Effector memory CD8-positive, alpha-beta T cell (primary cell): ENCODE results near the gene SYNE1.

Experiments used
- ATAC-seq: fragments of 150-1000 bp; cut with Tn5 transposase; replicated peaks from 2 replicates; pipeline ENCODE4 v1.10.0; 2021; ENCODE audit warnings: mild to moderate bottlenecking, moderate library complexity
- DNase-seq, 3 experiments: peaks; one replicate each; pipeline ENCODE4 v3.0.0; 2021
- H3K27ac Mint-ChIP-seq, 2 donors: one replicate each; pipeline ENCODE4 v1.8.0; 2022; ENCODE audit warnings: mild to moderate bottlenecking in 2 of 2, mixed read lengths in 2 of 2, moderate library complexity in 2 of 2
- H3K27me3 Mint-ChIP-seq, 2 donors: one replicate each; pipeline ENCODE4 v1.8.0; 2022; ENCODE audit warnings: mixed read lengths in 2 of 2
- H3K36me3 Mint-ChIP-seq: one replicate; pipeline ENCODE4 v1.8.0; 2022; ENCODE audit warnings: mild to moderate bottlenecking, moderate library complexity, mixed read lengths; ENCODE audit not compliant: insufficient read depth
- H3K4me1 Mint-ChIP-seq, 2 donors: one replicate each; pipeline ENCODE4 v1.8.0; 2022; ENCODE audit warnings: low read depth in 2 of 2, mixed read lengths in 2 of 2
- H3K4me3 Mint-ChIP-seq, 2 donors: one replicate each; pipeline ENCODE4 v1.8.0; 2022; ENCODE audit warnings: mild to moderate bottlenecking in 2 of 2, mixed read lengths in 2 of 2, moderate library complexity in 2 of 2
- H3K9me3 Mint-ChIP-seq, 2 donors: one replicate each; pipeline ENCODE4 v1.8.0; 2022; ENCODE audit warnings: mixed read lengths in 2 of 2

Gene SYNE1

GRCh38 chr6:152603911-152604310 is 33.3 kb downstream of the SYNE1 start:
- peak overlapping the region in 1 of 2 donors; percentile 36 for H3K27ac Mint-ChIP-seq
- H3K4me1 Mint-ChIP-seq: peaks cover 22 to 38% of the 10 kb centered on the region in 2 donors
- no peaks in the 10 kb centered on the region for H3K9me3 Mint-ChIP-seq
- H3K4me3 Mint-ChIP-seq: no peak overlapping the region
- no peaks in the 10 kb centered on the region for H3K36me3 Mint-ChIP-seq
- DNase-seq (no peak), ATAC-seq (no peak)
- no peaks in the 10 kb centered on the region for H3K27me3 Mint-ChIP-seq

- ATAC-seq (no peak), DNase-seq (no peak)
- Mint-ChIP-seq H3K36me3 (no peaks in the 10 kb centered on the region), H3K4me1 (peaks cover 20 to 42% of the 10 kb centered on the region in 2 donors), H3K4me3 (no peak overlapping the region), H3K9me3 (no peaks in the 10 kb centered on the region), H3K27me3 (no peaks in the 10 kb centered on the region), H3K27ac (no peak overlapping the region)
Measured at GRCh38 chr6:152600022-152600421, 37.1 kb downstream of the SYNE1 start.

GRCh38 chr6:152598901-152599537 is 38.1 kb downstream of the SYNE1 start:
- H3K27ac Mint-ChIP-seq: no peak overlapping the region
- no peaks in the 10 kb centered on the region for H3K36me3 Mint-ChIP-seq
- H3K4me3 Mint-ChIP-seq: no peak overlapping the region
- H3K9me3 Mint-ChIP-seq: no peaks in the 10 kb centered on the region
- ATAC-seq (no peak), DNase-seq (no peak)
- peaks cover 22 to 44% of the 10 kb centered on the region in 2 donors for H3K4me1 Mint-ChIP-seq
- no peaks in the 10 kb centered on the region for H3K27me3 Mint-ChIP-seq

- Mint-ChIP-seq H3K9me3 (no peaks in the 10 kb centered on the region), H3K27ac (no peak overlapping the region), H3K4me3 (no peak overlapping the region), H3K27me3 (no peaks in the 10 kb centered on the region), H3K36me3 (no peaks in the 10 kb centered on the region), H3K4me1 (peaks cover 22 to 49% of the 10 kb centered on the region in 2 donors)
- ATAC-seq: no peak
- DNase-seq: no peak
Measured at GRCh38 chr6:152598421-152598820, 38.7 kb downstream of the SYNE1 start.

GRCh38 chr6:152596726-152597125 is 40.4 kb downstream of the SYNE1 start:
- no peaks in the 10 kb centered on the region for H3K27me3 Mint-ChIP-seq
- no peak overlapping the region for H3K4me3 Mint-ChIP-seq
- no peak for ATAC-seq
- H3K27ac Mint-ChIP-seq: no peak overlapping the region
- DNase-seq: no peak
- H3K4me1 Mint-ChIP-seq: peaks cover 18 to 55% of the 10 kb centered on the region in 2 donors
- H3K36me3 Mint-ChIP-seq: peaks cover 3% of the 10 kb centered on the region
- peaks cover 0 to 1% of the 10 kb centered on the region in 2 donors for H3K9me3 Mint-ChIP-seq

- H3K4me3 Mint-ChIP-seq: no peak overlapping the region
- H3K27me3 Mint-ChIP-seq: no peaks in the 10 kb centered on the region
- H3K9me3 Mint-ChIP-seq: peaks cover 0 to 1% of the 10 kb centered on the region in 2 donors
- H3K4me1 Mint-ChIP-seq: peaks cover 14 to 60% of the 10 kb centered on the region in 2 donors
- DNase-seq (no peak), ATAC-seq (no peak)
- H3K36me3 Mint-ChIP-seq: peaks cover 3% of the 10 kb centered on the region
- no peak overlapping the region for H3K27ac Mint-ChIP-seq
Measured at GRCh38 chr6:152595499-152595898, 41.7 kb downstream of the SYNE1 start.

GRCh38 chr6:152594701-152595100 is 42.5 kb downstream of the SYNE1 start:
- peak overlapping the region in 1 of 2 donors; percentile 16 for H3K27ac Mint-ChIP-seq
- H3K36me3 Mint-ChIP-seq: peaks cover 3% of the 10 kb centered on the region
- H3K4me1 Mint-ChIP-seq: peaks cover 13 to 57% of the 10 kb centered on the region in 2 donors
- H3K4me3 Mint-ChIP-seq: no peak overlapping the region
- ATAC-seq: no peak
- DNase-seq: no peak
- peaks cover 0 to 1% of the 10 kb centered on the region in 2 donors for H3K9me3 Mint-ChIP-seq
- no peaks in the 10 kb centered on the region for H3K27me3 Mint-ChIP-seq

GRCh38 chr6:152588456-152588855 is 48.7 kb downstream of the SYNE1 start:
- no peak overlapping the region for H3K4me3 Mint-ChIP-seq
- DNase-seq (no peak), ATAC-seq (no peak)
- peaks cover 14 to 51% of the 10 kb centered on the region in 2 donors for H3K4me1 Mint-ChIP-seq
- peaks cover 0 to 1% of the 10 kb centered on the region in 2 donors for H3K9me3 Mint-ChIP-seq
- no peaks in the 10 kb centered on the region for H3K27me3 Mint-ChIP-seq
- H3K36me3 Mint-ChIP-seq: peaks cover 3% of the 10 kb centered on the region
- peak overlapping the region in 1 of 2 donors; percentile 82 for H3K27ac Mint-ChIP-seq

- H3K4me1 Mint-ChIP-seq: peaks cover 11 to 43% of the 10 kb centered on the region in 2 donors
- ATAC-seq (no peak), DNase-seq (no peak)
- H3K9me3 Mint-ChIP-seq: peaks cover 0 to 1% of the 10 kb centered on the region in 2 donors
- H3K4me3 Mint-ChIP-seq: no peak overlapping the region
- no peaks in the 10 kb centered on the region for H3K36me3 Mint-ChIP-seq
- peak overlapping the region; percentile 49 to 82 for H3K27ac Mint-ChIP-seq
- H3K27me3 Mint-ChIP-seq: no peaks in the 10 kb centered on the region
Measured at GRCh38 chr6:152587473-152587872, 49.7 kb downstream of the SYNE1 start.

- no peaks in the 10 kb centered on the region for H3K9me3 Mint-ChIP-seq
- peaks cover 10 to 43% of the 10 kb centered on the region in 2 donors for H3K4me1 Mint-ChIP-seq
- no peaks in the 10 kb centered on the region for H3K27me3 Mint-ChIP-seq
- H3K4me3 Mint-ChIP-seq: no peak overlapping the region
- no peaks in the 10 kb centered on the region for H3K36me3 Mint-ChIP-seq
- peak overlapping the region in 1 of 2 donors; percentile 3 for H3K27ac Mint-ChIP-seq
- DNase-seq: no peak
- no peak for ATAC-seq
Measured at GRCh38 chr6:152585236-152585635, 51.9 kb downstream of the SYNE1 start.

GRCh38 chr6:152583888-152584287 is 53.3 kb downstream of the SYNE1 start:
- peaks cover 13 to 42% of the 10 kb centered on the region in 2 donors for H3K4me1 Mint-ChIP-seq

GRCh38 chr6:152576525-152576924 is 60.6 kb downstream of the SYNE1 start:
- peak overlapping the region in 1 of 2 donors; percentile 32 for H3K27ac Mint-ChIP-seq
- no peaks in the 10 kb centered on the region for H3K27me3 Mint-ChIP-seq
- H3K4me1 Mint-ChIP-seq: peaks cover 16 to 54% of the 10 kb centered on the region in 2 donors
- DNase-seq (no peak), ATAC-seq (no peak)
- H3K9me3 Mint-ChIP-seq: no peaks in the 10 kb centered on the region
- H3K36me3 Mint-ChIP-seq: no peaks in the 10 kb centered on the region
- no peak overlapping the region for H3K4me3 Mint-ChIP-seq

More at GRCh38 chr6:152583888-152584287, 53.3 kb downstream of the SYNE1 start:
- Mint-ChIP-seq H3K4me3 (no peak overlapping the region), H3K9me3 (no peaks in the 10 kb centered on the region), H3K27ac (no peak overlapping the region), H3K27me3 (no peaks in the 10 kb centered on the region), H3K36me3 (no peaks in the 10 kb centered on the region)
- ATAC-seq (no peak), DNase-seq (no peak)

GRCh38 chr6:152575621-152576150 is 61.5 kb downstream of the SYNE1 start:
- H3K9me3 Mint-ChIP-seq: no peaks in the 10 kb centered on the region
- DNase-seq: no peak
- no peaks in the 10 kb centered on the region for H3K27me3 Mint-ChIP-seq
- no peaks in the 10 kb centered on the region for H3K36me3 Mint-ChIP-seq
- peaks cover 20 to 52% of the 10 kb centered on the region in 2 donors for H3K4me1 Mint-ChIP-seq
- H3K4me3 Mint-ChIP-seq: no peak overlapping the region
- no peak overlapping the region for H3K27ac Mint-ChIP-seq
- no peak for ATAC-seq

- H3K36me3 Mint-ChIP-seq: no peaks in the 10 kb centered on the region
- ATAC-seq (no peak), DNase-seq (no peak)
- peaks cover 25 to 58% of the 10 kb centered on the region in 2 donors for H3K4me1 Mint-ChIP-seq
- H3K27me3 Mint-ChIP-seq: no peaks in the 10 kb centered on the region
- H3K27ac Mint-ChIP-seq: peak overlapping the region in 1 of 2 donors; percentile 78
- no peaks in the 10 kb centered on the region for H3K9me3 Mint-ChIP-seq
- no peak overlapping the region for H3K4me3 Mint-ChIP-seq
Measured at GRCh38 chr6:152575161-152575560, 62.0 kb downstream of the SYNE1 start.
